Left ventricle myocardium inferior (tissue), 1 donor: Measurements from ENCODE around the gene EMP2. TPM values are rescaled to one million over a fixed set of nuclear protein-coding genes. Genes with fewer than 3 reads are reported as not detected.

Source experiments
- DNase-seq: peaks from one replicate; pipeline ENCODE4 v3.0.0-alpha.2; 2020
- H3K27ac ChIP-seq: fragments of 200-600 bp; replicated peaks from 2 replicates; pipeline ENCODE4 v1.8.0; 2021
- H3K27me3 ChIP-seq: fragments of 200-600 bp; 2 replicates; pipeline ENCODE4 v1.8.0; 2021; ENCODE audit warnings: low read depth
- H3K36me3 ChIP-seq: fragments of 200-600 bp; 2 replicates; pipeline ENCODE4 v1.8.0; 2021
- H3K4me1 ChIP-seq: fragments of 200-600 bp; 2 replicates; pipeline ENCODE4 v1.8.0; 2021
- H3K4me3 ChIP-seq: fragments of 200-600 bp; 2 replicates; pipeline ENCODE4 v1.8.0; 2021; ENCODE audit warnings: mild to moderate bottlenecking, moderate library complexity
- H3K9me3 ChIP-seq: fragments of 200-600 bp; replicated peaks from 2 replicates; pipeline ENCODE4 v1.8.0; 2021
- intact Hi-C: fragments of 100-400 bp; cut with micrococcal nuclease; formaldehyde crosslinking; loops from one replicate; pipeline ENCODE4 v1.11.0; 2022
- total RNA-seq: library from RNA; stranded (reverse); fragmentation: NEBNext Ultra II Directional; extraction: Animal tissue kit (Norgen Biotek cat#: 25700); gene quantifications from one replicate; pipeline ENCODE4 v1.2.1, GENCODE V29; 2021
- TF ChIP-seq, protein P1 (sequence below): fragments of 200-600 bp; IDR thresholded peaks from 2 replicates; pipeline ENCODE4 v1.8.0; 2021; ENCODE audit warnings: antibody characterized with exemption, mild to moderate bottlenecking, borderline replicate concordance
- donor health status: DM: no; HTN: yes; CAD: no; lungs with severe emphysema.

Gene EMP2
- total RNA-seq, 1 donor from 2014 or later: 60.5 TPM

DNA sequence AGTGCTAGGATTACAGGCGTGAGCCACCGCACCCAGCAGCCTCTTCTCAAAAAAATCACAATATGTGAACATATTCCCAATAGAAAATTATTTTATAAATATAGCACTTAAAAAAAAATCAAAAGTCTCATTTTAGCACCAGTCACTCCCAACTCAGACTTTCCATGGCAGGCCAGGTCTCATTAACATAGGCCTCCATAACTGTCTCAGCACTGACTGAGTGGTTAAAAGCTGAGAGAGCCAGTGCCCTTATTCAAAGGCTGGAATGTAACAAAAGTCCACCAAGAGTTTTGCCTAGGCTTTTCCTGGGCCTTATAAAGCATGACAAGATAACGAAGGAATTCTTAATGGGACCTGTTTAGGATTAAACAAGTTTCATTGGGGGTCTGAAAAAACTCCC lies 79.8 kb downstream of the EMP2 start:
- H3K36me3 ChIP-seq: peaks cover 4% of the 10 kb centered on the region
- H3K4me1 ChIP-seq: no peaks in the 10 kb centered on the region
- no peaks in the 10 kb centered on the region for H3K27me3 ChIP-seq
- intact Hi-C loops: no loop called here
- TF ChIP-seq, protein P1, sequence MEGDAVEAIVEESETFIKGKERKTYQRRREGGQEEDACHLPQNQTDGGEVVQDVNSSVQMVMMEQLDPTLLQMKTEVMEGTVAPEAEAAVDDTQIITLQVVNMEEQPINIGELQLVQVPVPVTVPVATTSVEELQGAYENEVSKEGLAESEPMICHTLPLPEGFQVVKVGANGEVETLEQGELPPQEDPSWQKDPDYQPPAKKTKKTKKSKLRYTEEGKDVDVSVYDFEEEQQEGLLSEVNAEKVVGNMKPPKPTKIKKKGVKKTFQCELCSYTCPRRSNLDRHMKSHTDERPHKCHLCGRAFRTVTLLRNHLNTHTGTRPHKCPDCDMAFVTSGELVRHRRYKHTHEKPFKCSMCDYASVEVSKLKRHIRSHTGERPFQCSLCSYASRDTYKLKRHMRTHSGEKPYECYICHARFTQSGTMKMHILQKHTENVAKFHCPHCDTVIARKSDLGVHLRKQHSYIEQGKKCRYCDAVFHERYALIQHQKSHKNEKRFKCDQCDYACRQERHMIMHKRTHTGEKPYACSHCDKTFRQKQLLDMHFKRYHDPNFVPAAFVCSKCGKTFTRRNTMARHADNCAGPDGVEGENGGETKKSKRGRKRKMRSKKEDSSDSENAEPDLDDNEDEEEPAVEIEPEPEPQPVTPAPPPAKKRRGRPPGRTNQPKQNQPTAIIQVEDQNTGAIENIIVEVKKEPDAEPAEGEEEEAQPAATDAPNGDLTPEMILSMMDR: no peak
- H3K9me3 ChIP-seq: peaks cover 2% of the 10 kb centered on the region
- H3K27ac ChIP-seq: no peak overlapping the region
- DNase-seq: no peak
- H3K4me3 ChIP-seq: no peak overlapping the region

DNA sequence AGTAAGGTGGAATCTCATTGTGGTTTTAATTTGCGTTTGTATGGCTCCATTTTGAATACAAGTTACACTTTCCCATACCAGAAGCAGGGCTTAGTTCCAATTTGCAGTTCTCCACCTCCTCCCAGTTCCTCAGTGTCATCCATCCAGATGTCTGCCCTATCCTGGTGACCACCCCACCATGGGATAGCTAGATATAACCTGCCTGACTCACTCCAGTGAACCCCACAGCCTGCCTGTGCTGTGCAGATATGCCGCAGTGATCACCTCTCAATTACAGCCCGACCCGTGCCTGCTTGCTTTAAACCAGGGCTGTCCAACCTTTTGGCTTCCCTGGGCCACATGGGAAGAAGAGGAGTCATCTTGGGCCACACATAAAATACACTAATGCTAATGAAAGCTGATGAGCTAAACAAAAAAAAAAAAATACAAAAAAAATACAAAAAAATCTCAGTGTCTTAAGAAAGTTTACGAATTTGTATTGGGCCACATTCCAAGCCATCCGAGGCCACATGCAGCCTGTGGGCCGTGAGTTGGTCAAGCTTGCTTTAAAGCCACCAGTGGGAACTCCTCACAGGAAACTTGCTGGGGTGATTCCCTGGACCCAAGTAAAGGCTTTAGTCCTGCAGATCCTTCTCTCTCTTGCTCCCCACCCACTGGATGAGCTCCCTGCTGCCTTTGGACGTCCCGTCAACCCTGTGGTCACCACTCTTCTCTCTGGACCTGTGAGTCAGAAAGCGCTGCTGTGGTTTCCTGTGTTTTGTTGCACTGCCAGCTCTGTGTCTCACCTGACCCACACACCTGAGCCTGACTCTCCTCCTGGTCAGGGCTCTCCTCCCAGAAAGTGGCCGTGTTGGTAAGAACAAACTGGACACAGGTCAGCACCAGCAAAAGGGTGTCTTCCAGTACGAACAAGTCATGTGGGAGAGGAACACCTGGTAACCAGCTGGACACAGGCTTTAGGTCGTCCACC lies 83.0 kb downstream of the EMP2 start:
- Histone ChIP-seq H3K4me1 (no peaks in the 10 kb centered on the region), H3K27me3 (no peaks in the 10 kb centered on the region), H3K4me3 (no peak overlapping the region), H3K27ac (no peak overlapping the region), H3K9me3 (peaks cover 13% of the 10 kb centered on the region), H3K36me3 (peaks cover 4% of the 10 kb centered on the region)
- no peak for DNase-seq
- intact Hi-C loops: no loop called here
- TF ChIP-seq, protein P1: no peak

DNA sequence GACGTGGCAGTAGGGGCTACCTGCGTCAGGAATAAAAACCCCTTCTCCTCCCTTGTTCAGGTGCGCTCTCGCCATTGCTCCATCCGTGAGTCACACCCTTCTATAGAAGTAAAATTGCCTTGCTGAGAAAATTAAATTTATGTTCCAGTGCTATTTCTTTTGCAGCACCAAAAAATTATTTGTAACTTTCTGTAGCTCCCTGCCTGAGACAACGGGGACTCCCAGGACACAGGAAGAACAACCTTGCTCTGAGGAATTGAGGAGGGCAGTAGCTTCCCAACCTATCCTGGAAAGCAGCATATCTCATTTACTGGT lies 85.4 kb downstream of the EMP2 start:
- intact Hi-C loops: no loop called here
- no peak overlapping the region for H3K27ac ChIP-seq
- no peaks in the 10 kb centered on the region for H3K4me1 ChIP-seq
- no peak for DNase-seq
- H3K27me3 ChIP-seq: no peaks in the 10 kb centered on the region
- TF ChIP-seq, protein P1: no peak
- no peaks in the 10 kb centered on the region for H3K36me3 ChIP-seq
- H3K9me3 ChIP-seq: peaks cover 13% of the 10 kb centered on the region
- no peak overlapping the region for H3K4me3 ChIP-seq

DNA sequence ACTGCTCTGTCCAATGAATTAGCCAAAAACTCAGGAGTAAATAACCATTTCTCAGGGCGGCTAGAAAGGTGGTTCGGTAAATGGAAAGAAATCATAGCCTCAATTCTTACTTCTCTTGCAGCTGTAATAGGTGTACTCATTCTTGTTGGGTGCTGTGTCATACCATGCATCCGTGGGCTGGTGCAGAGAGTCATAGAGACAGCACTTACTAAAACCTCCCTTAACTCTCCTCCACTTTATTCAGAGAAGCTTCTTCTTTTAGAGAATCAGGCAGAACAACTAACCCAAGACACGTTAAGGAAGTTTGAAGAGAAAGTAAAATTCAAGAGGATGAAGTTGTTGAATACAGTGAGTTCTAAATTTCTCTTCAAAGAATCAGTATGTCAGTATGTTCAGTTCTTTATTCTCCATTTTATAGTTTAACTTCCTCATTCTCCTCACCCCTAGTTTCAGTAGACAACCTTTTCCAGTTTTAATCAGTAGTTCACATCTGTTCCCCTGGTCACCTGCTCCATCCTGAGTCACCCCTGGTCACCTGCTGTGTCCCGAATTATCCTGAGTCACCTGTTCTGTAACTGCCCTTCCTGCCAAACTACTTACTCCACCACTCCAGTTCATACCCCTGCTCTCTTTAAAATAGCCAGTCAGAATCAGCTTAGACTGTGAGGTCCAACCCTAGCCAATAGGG lies 85.9 kb downstream of the EMP2 start:
- TF ChIP-seq, protein P1: no peak
- Histone ChIP-seq H3K9me3 (peaks cover 13% of the 10 kb centered on the region), H3K27me3 (no peaks in the 10 kb centered on the region), H3K4me1 (no peaks in the 10 kb centered on the region), H3K36me3 (no peaks in the 10 kb centered on the region), H3K27ac (no peak overlapping the region), H3K4me3 (no peak overlapping the region)
- DNase-seq: no peak
- intact Hi-C loops: no loop called here

DNA sequence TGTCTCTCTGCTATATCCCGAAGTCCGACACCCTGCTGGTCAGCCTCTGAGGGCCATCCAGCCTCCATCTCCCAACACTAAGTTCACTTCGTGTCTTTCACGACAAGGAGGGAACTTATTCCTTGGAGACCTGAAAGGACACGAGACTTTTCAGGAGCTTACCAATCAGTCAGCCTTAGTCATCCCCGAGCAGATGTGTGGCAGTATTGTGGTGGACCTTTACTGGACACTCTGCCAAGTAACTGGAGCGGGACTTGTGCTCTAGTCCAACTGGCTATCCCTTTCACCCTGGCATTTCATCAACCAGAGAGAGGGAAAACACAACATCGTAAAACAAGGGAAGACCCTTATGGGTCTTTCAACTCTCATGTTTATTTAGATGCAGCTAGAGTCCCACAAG lies 87.1 kb downstream of the EMP2 start:
- H3K27ac ChIP-seq: no peak overlapping the region
- no peak overlapping the region for H3K4me3 ChIP-seq
- no peaks in the 10 kb centered on the region for H3K27me3 ChIP-seq
- no peaks in the 10 kb centered on the region for H3K4me1 ChIP-seq
- DNase-seq: no peak
- TF ChIP-seq, protein P1: no peak
- H3K9me3 ChIP-seq: peaks cover 13% of the 10 kb centered on the region
- H3K36me3 ChIP-seq: no peaks in the 10 kb centered on the region
- intact Hi-C loops: no loop called here
